ENCODE data around the gene ANKS1B.

The ANKS1B gene

GRCh38 chr12:98935847-98936246 is 1048.9 kb downstream of the ANKS1B start:
- TF ChIP-seq, protein P1, sequence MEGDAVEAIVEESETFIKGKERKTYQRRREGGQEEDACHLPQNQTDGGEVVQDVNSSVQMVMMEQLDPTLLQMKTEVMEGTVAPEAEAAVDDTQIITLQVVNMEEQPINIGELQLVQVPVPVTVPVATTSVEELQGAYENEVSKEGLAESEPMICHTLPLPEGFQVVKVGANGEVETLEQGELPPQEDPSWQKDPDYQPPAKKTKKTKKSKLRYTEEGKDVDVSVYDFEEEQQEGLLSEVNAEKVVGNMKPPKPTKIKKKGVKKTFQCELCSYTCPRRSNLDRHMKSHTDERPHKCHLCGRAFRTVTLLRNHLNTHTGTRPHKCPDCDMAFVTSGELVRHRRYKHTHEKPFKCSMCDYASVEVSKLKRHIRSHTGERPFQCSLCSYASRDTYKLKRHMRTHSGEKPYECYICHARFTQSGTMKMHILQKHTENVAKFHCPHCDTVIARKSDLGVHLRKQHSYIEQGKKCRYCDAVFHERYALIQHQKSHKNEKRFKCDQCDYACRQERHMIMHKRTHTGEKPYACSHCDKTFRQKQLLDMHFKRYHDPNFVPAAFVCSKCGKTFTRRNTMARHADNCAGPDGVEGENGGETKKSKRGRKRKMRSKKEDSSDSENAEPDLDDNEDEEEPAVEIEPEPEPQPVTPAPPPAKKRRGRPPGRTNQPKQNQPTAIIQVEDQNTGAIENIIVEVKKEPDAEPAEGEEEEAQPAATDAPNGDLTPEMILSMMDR (IDR thresholded peaks at IDR 0.05): no peak

GRCh38 chr12:98922871-98923270 is 1061.9 kb downstream of the ANKS1B start:
- TF ChIP-seq, protein P1 (IDR thresholded peaks at IDR 0.05): no peak

- TF ChIP-seq, protein P1 (IDR thresholded peaks at IDR 0.05): no peak
Observed at GRCh38 chr12:98918176-98918863, 1066.4 kb downstream of the ANKS1B start.

GRCh38 chr12:98916106-98916505 is 1068.6 kb downstream of the ANKS1B start:
- TF ChIP-seq, protein P1 (IDR thresholded peaks at IDR 0.05): no peak

- TF ChIP-seq, protein P1 (IDR thresholded peaks at IDR 0.05): no peak
Observed at GRCh38 chr12:98912401-98912974, 1072.2 kb downstream of the ANKS1B start.

GRCh38 chr12:98911396-98911795 is 1073.3 kb downstream of the ANKS1B start:
- TF ChIP-seq, protein P1 (IDR thresholded peaks at IDR 0.05): no peak

DNA sequence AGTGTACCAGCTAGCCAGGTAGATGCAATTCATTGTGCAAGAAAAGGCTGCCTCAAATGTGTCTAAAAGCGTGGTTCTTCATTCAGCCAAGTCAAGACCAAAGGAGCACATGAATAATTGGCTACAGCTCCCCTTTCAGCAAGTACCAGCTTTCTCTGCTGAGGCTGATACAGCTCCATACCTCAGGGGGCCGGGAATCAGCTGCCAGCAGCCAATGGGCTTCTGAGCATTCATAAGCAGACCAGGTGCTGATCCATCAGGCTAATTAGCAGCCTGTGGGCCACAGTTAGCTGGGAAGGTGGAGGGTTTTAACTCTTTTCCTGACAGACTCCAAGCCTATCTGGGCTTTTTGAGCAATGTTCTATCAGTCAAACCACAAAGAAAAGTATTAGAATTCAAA is 1075.0 kb downstream of the ANKS1B start:
- TF ChIP-seq, protein P1 (IDR thresholded peaks at IDR 0.05): no peak
